ENCODE data around the gene INHBE. TPM values are rescaled to one million over a fixed set of nuclear protein-coding genes. Genes with fewer than 3 reads are reported as not detected.
A peak's percentile ranks its signal among the peaks of the same experiment; 100 is the strongest.

The INHBE gene
- total RNA-seq, 1 donor from 2014 or later: 0.61 TPM

GRCh38 chr12:57487055-57487596, 32.0 kb downstream of the INHBE start:
- Mint-ChIP-seq H3K4me3 (peak overlapping the region; percentile 97), H3K27ac (ENCODE audit: unreplicated experiment) (peak overlapping the region; percentile 36), H3K36me3 (ENCODE audit: low read depth) (peaks cover 7% of the 10 kb centered on the region), H3K4me1 (peaks cover 25% of the 10 kb centered on the region), H3K27me3 (ENCODE audit: low read depth) (peaks cover 11% of the 10 kb centered on the region), H3K9me3 (no peaks in the 10 kb centered on the region)
- DNase-seq (ENCODE audit: low read depth, low spot score): no peak
- TF ChIP-seq CTCF (conservative IDR thresholded peaks at IDR 0.05): no peak

GRCh38 chr12:57487597-57488401, 32.7 kb downstream of the INHBE start, which contains the start of gene MARS1:
MARS1 (plus strand) TSS chr12:57488068; CDS start chr12:57488091, 23 bp downstream.
- peak within 1 kb of the TSS; percentile 96 for H3K27ac Mint-ChIP-seq (ENCODE audit: unreplicated experiment)
- H3K36me3 Mint-ChIP-seq (ENCODE audit: low read depth): peaks cover 11% of the 10 kb centered on the region

GRCh38 chr12:57488402-57489156, 33.5 kb downstream of the INHBE start:
- no peak for TF ChIP-seq CTCF (conservative IDR thresholded peaks at IDR 0.05)
- H3K27me3 Mint-ChIP-seq (ENCODE audit: low read depth): peaks cover 4% of the 10 kb centered on the region
- no peaks in the 10 kb centered on the region for H3K9me3 Mint-ChIP-seq
- H3K36me3 Mint-ChIP-seq (ENCODE audit: low read depth): peaks cover 14% of the 10 kb centered on the region
- peaks cover 25% of the 10 kb centered on the region for H3K4me1 Mint-ChIP-seq
- H3K27ac Mint-ChIP-seq (ENCODE audit: unreplicated experiment): peak overlapping the region; percentile 96
- DNase-seq (ENCODE audit: low read depth, low spot score): no peak
- peak overlapping the region; percentile 97 for H3K4me3 Mint-ChIP-seq

More at GRCh38 chr12:57487597-57488401, 32.7 kb downstream of the INHBE start, which contains the start of gene MARS1:
- peak; percentile 77 for DNase-seq (ENCODE audit: low read depth, low spot score)
- Mint-ChIP-seq H3K4me3 (peak within 1 kb of the TSS; percentile 97), H3K27me3 (ENCODE audit: low read depth) (peaks cover 11% of the 10 kb centered on the region), H3K9me3 (no peaks in the 10 kb centered on the region), H3K4me1 (peaks cover 25% of the 10 kb centered on the region)
- TF ChIP-seq CTCF (conservative IDR thresholded peaks at IDR 0.05): no peak

- peaks cover 25% of the 10 kb centered on the region for H3K4me1 Mint-ChIP-seq
- H3K27ac Mint-ChIP-seq (ENCODE audit: unreplicated experiment): peak overlapping the region; percentile 96
- H3K4me3 Mint-ChIP-seq: peak overlapping the region; percentile 97
- H3K27me3 Mint-ChIP-seq (ENCODE audit: low read depth): peaks cover 3% of the 10 kb centered on the region
- DNase-seq (ENCODE audit: low read depth, low spot score): no peak
- H3K9me3 Mint-ChIP-seq: no peaks in the 10 kb centered on the region
- H3K36me3 Mint-ChIP-seq (ENCODE audit: low read depth): peaks cover 14% of the 10 kb centered on the region
- TF ChIP-seq CTCF (conservative IDR thresholded peaks at IDR 0.05): no peak
Measured at GRCh38 chr12:57489157-57489641, 34.1 kb downstream of the INHBE start.

GRCh38 chr12:57490126-57490525, 35.0 kb downstream of the INHBE start:
- H3K27ac Mint-ChIP-seq (ENCODE audit: unreplicated experiment): no peak overlapping the region

More at GRCh38 chr12:57490126-57490525, 35.0 kb downstream of the INHBE start:
- DNase-seq (ENCODE audit: low read depth, low spot score): no peak
- H3K4me1 Mint-ChIP-seq: peaks cover 25% of the 10 kb centered on the region
- H3K4me3 Mint-ChIP-seq: peak overlapping the region; percentile 97
- TF ChIP-seq CTCF (conservative IDR thresholded peaks at IDR 0.05): no peak
- H3K27me3 Mint-ChIP-seq (ENCODE audit: low read depth): peaks cover 3% of the 10 kb centered on the region
- H3K9me3 Mint-ChIP-seq: no peaks in the 10 kb centered on the region
- H3K36me3 Mint-ChIP-seq (ENCODE audit: low read depth): peaks cover 14% of the 10 kb centered on the region

All from neural crest cell (in vitro differentiated cells).